Uterus (tissue), 2 donors: ENCODE results near the gene CYYR1.

Source experiments
- POLR2A ChIP-seq, 2 donors: fragments of 450-650 bp; IDR thresholded peaks; one replicate each; pipeline ENCODE4 v1.6.1; 2016; ENCODE audit warnings: antibody characterized with exemption in 2 of 2, mild to moderate bottlenecking in 1 of 2, moderate library complexity in 1 of 2
- TF ChIP-seq, protein P1 (sequence below), 4 experiments: fragments of 200-600 bp in 2 of 4; fragments of 450-650 bp in 2 of 4; sonication (generic) in 2 of 4; IDR thresholded peaks; one replicate each; pipeline ENCODE4 v1.5.1; 2016 to 2019; ENCODE audit warnings: antibody characterized with exemption in 4 of 4, mild to moderate bottlenecking in 2 of 4, moderate library complexity in 1 of 4

DNA sequence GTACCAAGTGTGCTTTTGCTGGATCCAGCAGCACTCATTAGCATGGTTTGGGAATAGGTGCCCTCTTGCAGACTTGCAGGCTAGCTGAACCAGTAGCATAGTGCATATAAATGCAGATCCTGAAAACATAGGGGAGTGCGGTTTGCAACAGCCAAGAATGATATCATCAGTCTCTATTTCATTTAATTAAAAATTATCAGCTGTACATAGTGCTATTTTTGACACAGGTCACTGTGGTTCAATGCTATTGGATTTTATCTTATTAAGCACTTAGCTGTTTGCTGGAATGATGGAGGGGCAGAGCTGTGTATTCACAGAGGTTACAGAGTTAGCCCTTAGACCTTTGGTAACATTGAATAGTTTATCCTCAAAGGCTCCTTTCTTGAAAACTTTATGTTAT is 43.6 kb downstream of the CYYR1 start:
- TF ChIP-seq, protein P1, sequence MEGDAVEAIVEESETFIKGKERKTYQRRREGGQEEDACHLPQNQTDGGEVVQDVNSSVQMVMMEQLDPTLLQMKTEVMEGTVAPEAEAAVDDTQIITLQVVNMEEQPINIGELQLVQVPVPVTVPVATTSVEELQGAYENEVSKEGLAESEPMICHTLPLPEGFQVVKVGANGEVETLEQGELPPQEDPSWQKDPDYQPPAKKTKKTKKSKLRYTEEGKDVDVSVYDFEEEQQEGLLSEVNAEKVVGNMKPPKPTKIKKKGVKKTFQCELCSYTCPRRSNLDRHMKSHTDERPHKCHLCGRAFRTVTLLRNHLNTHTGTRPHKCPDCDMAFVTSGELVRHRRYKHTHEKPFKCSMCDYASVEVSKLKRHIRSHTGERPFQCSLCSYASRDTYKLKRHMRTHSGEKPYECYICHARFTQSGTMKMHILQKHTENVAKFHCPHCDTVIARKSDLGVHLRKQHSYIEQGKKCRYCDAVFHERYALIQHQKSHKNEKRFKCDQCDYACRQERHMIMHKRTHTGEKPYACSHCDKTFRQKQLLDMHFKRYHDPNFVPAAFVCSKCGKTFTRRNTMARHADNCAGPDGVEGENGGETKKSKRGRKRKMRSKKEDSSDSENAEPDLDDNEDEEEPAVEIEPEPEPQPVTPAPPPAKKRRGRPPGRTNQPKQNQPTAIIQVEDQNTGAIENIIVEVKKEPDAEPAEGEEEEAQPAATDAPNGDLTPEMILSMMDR (IDR thresholded peaks at IDR 0.05), result no peak
- TF ChIP-seq POLR2A (IDR thresholded peaks at IDR 0.05), result no peak
